Neuron (in vitro differentiated cells): ENCODE measurements around the gene NPTX1.

Source experiments
- H2AFZ ChIP-seq: one replicate; pipeline ENCODE4 v1.6.1; 2013; ENCODE audit warnings: low read depth, mild to moderate bottlenecking, inconsistent platforms, low read length, moderate library complexity
- H3K27me3 ChIP-seq: one replicate; pipeline ENCODE4 v1.6.1; 2013; ENCODE audit warnings: low read length; ENCODE audit not compliant: insufficient read depth
- H3K36me3 ChIP-seq: one replicate; pipeline ENCODE4 v1.6.1; 2013; ENCODE audit warnings: low read length; ENCODE audit not compliant: insufficient read depth
- H3K4me1 ChIP-seq: one replicate; pipeline ENCODE4 v1.6.1; 2013; ENCODE audit warnings: low read length; ENCODE audit not compliant: insufficient read depth
- H3K4me3 ChIP-seq: 2 replicates; pipeline ENCODE4 v1.5.1; 2013; ENCODE audit warnings: mild to moderate bottlenecking, low read length, moderate library complexity
- H3K9me3 ChIP-seq: one replicate; pipeline ENCODE4 v1.6.1; 2013; ENCODE audit warnings: low read length

Gene NPTX1

DNA sequence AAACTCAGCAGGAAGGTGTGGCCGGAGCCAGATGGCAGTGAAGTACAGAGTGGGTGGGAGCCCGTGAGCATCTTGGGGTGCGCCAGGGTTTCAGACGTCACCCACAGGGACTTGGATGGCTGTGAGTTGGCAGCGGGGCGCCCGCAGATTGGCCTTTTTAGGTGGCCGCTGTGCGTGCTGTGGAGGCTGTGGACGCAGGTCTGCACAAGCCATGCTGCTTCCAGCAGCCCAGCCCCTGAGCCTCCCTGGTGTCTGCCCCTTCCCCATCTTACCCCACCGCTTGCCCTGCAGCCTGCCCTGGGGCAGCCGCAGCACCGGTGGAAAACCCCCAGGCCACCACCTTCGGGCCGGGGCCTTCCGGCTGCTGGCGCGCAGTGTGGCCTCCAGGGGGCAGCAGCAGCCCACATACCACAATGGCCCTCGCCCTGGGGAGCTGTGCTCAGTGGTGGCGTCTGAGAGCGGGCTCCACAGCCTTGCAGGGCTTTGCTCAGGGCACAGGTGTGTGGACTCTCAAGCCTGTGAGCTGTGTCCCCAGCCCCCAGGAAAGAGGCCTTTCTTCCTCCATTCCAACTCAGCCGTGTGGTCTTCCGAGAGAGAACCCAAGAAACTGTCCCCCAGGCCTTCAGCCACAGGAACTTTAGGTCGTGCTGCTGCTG is 49.6 kb downstream of the NPTX1 start:
- H2AFZ ChIP-seq: no peak overlapping the region
- no peak overlapping the region for H3K4me3 ChIP-seq
- no peaks in the 10 kb centered on the region for H3K36me3 ChIP-seq
- no peaks in the 10 kb centered on the region for H3K9me3 ChIP-seq
- no peaks in the 10 kb centered on the region for H3K27me3 ChIP-seq
- peaks cover 3% of the 10 kb centered on the region for H3K4me1 ChIP-seq

DNA sequence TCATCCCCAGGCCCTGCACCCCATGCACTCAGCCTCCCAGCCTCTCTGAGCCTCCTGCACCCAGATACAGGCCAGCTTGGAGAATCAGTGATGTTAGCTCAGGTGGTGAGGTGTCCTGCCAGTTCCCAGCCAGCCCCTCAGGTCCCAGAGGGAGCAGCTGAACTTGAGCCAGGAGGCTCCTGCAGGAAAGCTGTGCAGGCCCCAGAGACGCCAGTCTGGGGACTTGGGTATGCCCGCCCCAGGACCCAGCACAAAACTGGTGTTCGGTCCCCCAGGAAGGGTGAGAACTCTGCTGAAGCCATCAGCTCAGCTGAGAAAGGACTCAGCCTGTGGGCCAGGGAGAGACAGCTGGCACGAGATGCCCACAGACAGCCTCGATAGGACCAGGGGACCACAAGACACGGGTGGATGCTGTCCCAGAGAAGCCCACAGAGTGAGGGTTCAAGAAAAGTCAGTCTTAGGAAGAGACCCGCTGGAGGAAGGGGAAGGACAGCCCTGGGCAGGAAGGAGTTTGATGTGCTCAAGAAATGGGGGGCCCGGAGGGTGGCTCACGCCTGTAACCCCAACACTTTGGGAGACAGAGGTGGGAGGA is 50.5 kb downstream of the NPTX1 start:
- Histone ChIP-seq H3K4me1 (peaks cover 3% of the 10 kb centered on the region), H3K4me3 (no peak overlapping the region), H2AFZ (no peak overlapping the region), H3K9me3 (no peaks in the 10 kb centered on the region), H3K27me3 (no peaks in the 10 kb centered on the region), H3K36me3 (no peaks in the 10 kb centered on the region)

DNA sequence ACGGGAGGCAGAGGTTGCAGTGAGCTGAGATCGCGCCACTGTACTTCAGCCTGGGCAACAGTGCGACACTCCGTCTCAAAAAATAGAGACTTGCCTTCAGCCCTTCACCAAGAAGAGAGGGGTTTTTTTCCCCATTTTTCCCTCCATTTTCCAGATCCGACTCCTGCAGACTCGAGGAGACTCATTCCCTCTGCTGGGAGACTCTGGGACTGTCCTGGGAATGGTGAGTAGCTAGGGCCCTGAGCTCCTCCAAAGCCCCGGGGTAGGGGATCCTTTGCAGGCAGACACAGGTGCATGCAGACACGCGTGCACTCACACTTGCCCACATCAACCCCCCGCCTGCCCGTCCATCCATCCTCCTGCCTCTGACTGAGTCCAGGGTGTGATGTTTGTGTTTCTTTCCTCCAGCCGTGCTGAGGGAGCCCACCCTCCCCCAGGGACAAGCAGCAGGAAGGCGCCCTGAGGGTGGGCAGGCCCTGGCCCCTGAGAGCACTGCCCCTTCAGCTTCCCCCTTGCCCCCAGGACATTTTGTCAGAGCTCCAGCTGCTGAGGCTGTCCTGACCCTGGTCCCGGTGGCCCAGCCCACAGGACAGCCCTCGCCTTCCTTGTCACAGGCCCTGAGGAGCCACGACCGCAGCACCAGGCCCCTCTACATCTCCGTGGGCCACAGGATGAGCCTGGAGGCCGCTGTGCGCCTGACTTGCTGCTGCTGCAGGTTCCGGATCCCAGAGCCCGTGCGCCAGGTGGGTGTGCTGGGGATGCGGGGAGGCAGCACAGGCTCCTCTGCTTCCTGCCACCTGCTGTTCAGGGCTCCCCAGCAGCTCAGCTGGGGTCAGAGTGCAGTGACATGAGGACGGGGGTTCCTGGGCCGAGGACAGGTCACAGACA is 51.3 kb downstream of the NPTX1 start:
- Histone ChIP-seq H3K4me1 (peaks cover 3% of the 10 kb centered on the region), H3K9me3 (no peaks in the 10 kb centered on the region), H2AFZ (no peak overlapping the region), H3K27me3 (no peaks in the 10 kb centered on the region), H3K4me3 (no peak overlapping the region), H3K36me3 (no peaks in the 10 kb centered on the region)

DNA sequence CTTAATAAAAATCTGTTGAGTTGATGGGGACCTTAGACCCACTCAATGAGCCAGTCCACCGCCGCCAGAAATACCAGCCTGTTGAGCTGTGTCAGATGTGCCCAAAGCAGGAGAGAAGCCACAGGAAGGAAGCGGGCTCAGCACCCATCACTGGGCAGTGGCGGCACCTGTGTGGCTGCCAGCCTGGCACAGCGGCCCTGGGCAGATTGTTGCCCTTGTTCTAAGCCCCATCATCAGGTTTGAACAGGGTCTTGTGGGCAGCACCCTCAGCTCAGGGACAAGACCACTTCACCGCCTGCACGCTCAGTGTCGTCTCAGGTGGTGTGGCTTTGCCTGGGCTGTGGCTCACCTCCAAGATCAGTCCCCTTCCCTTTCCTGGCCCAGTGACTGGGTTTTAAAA is 52.1 kb downstream of the NPTX1 start:
- peaks cover 4% of the 10 kb centered on the region for H3K36me3 ChIP-seq

DNA sequence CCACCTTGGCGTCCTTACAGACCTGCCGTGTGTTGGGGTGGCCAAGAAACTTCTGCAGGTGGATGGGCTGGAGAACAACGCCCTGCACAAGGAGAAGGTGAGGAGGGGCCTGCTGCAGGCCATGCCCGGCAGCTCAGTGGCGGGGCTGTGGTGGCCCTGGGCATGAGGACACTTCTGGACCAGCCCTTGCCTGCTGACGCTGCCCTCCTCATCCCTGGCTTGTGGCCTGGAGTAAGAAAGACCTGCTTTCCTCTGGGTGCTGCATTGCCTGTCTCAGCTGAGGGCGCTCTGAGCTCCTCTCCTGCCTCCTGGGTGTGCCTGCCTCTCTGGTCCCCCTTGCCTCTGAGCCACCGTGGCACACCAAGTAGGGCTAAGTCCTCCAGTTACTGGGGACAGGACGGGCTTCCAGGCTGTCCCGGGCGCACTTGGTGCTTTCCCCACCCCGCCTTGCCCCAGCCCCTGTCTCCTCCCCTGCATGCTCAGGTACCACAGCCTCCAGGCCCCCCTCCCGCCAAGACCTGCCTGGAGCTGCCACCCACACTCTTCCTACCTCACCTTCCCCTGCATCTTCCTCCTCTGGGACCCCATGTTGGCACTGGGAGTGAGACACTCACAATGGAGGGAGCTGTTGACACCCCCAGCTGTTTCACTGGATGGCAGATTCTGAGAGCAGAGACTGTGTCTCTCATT is 52.7 kb downstream of the NPTX1 start:
- Histone ChIP-seq H2AFZ (no peak overlapping the region), H3K9me3 (no peaks in the 10 kb centered on the region), H3K4me1 (peaks cover 3% of the 10 kb centered on the region), H3K4me3 (no peak overlapping the region), H3K36me3 (peaks cover 5% of the 10 kb centered on the region), H3K27me3 (no peaks in the 10 kb centered on the region)

More for the DNA sequence above, 52.1 kb downstream of the NPTX1 start:
- no peak overlapping the region for H3K4me3 ChIP-seq
- no peak overlapping the region for H2AFZ ChIP-seq
- H3K27me3 ChIP-seq: no peaks in the 10 kb centered on the region
- no peaks in the 10 kb centered on the region for H3K9me3 ChIP-seq
- peaks cover 3% of the 10 kb centered on the region for H3K4me1 ChIP-seq

DNA sequence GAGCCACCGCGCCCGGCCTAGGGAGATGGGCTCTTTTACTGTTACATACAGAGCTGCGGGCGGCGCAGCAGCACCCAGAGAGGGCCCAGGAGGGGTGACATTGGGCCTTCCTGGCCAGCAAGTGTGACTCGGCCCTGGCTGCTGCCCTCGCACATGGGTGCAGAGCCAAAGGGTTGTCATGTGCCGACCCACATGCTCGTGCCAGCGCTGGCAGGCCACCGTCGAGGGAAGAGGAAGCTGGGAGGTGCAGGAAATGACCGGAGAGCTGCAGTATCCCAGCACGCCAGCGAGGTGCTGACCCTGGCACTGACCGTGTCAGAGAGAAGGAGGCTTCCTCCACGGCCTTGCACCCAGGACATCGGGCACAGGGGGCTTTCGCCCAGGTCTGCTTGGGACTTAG is 53.4 kb downstream of the NPTX1 start:
- H3K27me3 ChIP-seq: no peaks in the 10 kb centered on the region
- no peaks in the 10 kb centered on the region for H3K9me3 ChIP-seq
- H3K4me3 ChIP-seq: no peak overlapping the region
- no peak overlapping the region for H2AFZ ChIP-seq
- peaks cover 3% of the 10 kb centered on the region for H3K4me1 ChIP-seq
- H3K36me3 ChIP-seq: peaks cover 12% of the 10 kb centered on the region

DNA sequence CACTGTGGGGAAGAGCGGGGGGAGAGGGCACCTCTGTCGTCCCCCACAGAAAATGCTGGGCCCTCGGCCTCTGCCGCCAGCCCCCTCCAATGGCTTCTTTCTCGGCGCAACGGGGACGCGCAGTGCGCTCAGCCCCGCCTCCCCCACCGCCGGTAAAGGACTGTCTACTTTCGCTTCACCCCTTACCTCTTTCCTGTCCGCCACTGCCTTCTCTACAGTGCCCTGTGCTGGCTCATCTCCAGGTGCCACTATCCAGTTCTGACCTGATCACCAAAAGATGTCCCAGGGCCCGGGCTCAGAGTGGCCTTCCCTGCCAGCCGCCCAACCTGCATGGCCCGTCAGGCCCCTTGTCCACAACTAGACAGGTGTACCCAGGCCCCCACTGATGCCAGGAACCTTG is 54.1 kb downstream of the NPTX1 start:
- peaks cover 18% of the 10 kb centered on the region for H3K36me3 ChIP-seq
- no peaks in the 10 kb centered on the region for H3K9me3 ChIP-seq
- H2AFZ ChIP-seq: no peak overlapping the region
- peaks cover 3% of the 10 kb centered on the region for H3K4me1 ChIP-seq
- no peaks in the 10 kb centered on the region for H3K27me3 ChIP-seq
- H3K4me3 ChIP-seq: no peak overlapping the region

DNA sequence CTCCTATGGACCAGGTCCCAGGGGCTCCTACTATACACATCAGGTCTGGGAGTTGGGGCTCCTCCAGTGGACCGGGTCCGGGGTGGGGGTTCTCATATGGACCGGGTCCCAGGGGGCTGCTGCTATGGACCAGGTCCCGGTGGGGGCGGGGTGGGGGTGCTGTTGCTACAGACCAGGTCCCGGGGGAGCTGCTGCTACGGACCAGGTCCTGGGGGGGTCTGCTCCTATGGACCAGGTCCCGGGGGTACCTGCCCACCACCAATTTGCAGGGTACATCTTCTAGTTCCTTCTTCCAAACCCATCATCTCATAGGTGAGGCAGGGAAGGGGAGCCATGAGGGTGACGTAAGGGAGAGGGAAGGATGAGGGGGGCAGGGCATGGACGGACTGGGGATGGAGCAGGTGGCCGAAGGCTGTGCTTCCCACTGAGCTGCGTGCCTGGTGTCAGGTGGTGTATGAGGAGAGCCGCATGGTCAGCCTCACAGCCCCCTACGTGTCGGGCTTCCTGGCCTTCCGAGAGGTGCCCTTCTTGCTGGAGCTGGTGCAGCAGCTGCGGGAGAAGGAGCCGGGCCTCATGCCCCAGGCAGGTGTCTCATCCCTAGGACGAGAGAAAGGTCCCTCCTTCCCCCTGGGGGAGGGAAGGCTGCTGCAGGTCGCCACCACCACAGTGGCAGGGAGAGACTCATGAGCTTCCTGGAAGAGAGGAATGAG is 54.9 kb downstream of the NPTX1 start:
- Histone ChIP-seq H3K9me3 (no peaks in the 10 kb centered on the region), H3K36me3 (peaks cover 23% of the 10 kb centered on the region), H3K27me3 (no peaks in the 10 kb centered on the region), H2AFZ (no peak overlapping the region), H3K4me1 (peaks cover under 1% of the 10 kb centered on the region), H3K4me3 (no peak overlapping the region)

DNA sequence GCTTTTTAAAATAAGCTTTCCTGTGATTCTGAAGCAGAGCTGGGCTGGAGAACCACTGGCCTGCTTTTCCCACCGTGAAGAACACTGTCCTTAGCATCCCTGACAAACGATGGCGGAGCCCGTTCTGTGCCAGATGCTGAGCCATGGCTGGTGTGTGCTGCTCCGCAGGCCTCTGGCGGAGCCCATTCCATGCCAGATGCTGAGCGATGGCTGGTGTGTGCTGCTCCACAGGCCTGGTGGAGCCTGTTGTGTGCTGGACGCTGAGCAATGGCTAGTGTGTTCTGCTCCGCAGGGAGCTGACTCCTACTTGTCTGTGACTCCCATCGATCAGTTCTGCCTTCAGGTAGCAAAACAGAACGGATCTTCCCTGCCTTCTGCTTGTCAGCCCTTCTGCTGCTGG is 57.2 kb downstream of the NPTX1 start:
- Histone ChIP-seq H3K36me3 (peaks cover 23% of the 10 kb centered on the region), H3K4me1 (peaks cover 8% of the 10 kb centered on the region), H3K9me3 (no peaks in the 10 kb centered on the region), H2AFZ (no peak overlapping the region), H3K4me3 (no peak overlapping the region), H3K27me3 (no peaks in the 10 kb centered on the region)

DNA sequence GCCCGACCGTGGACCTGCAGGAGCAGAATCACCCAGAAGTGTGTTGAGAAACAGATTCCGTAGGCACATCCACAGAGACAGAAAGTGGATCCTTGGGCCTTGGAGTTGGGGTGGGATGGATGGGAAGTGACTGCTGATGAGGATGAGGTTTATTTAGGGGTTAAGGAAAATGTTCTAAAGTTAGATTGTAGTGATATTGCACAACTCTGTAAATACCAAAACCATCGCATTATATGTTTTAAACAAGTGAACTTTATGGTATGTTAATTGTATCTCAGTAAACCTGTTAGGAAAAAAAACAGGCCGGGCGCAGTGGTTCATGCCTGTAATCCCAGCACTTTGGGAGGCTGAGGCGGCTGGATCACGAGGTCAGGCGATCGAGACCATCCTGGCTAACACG is 57.8 kb downstream of the NPTX1 start:
- H3K4me3 ChIP-seq: no peak overlapping the region

More for the DNA sequence above, 57.8 kb downstream of the NPTX1 start:
- H3K27me3 ChIP-seq: no peaks in the 10 kb centered on the region
- peaks cover 15% of the 10 kb centered on the region for H3K4me1 ChIP-seq
- no peak overlapping the region for H2AFZ ChIP-seq
- peaks cover 23% of the 10 kb centered on the region for H3K36me3 ChIP-seq
- no peaks in the 10 kb centered on the region for H3K9me3 ChIP-seq
